Testis (tissue), 3 donors: ENCODE data around the gene ZFYVE21. TPM values are rescaled to one million over a fixed set of nuclear protein-coding genes. Genes with fewer than 3 reads are reported as not detected.

Experiments
- DNase-seq: peaks from one replicate; pipeline ENCODE4 v3.0.0-alpha.2; 2019
- H3K27ac ChIP-seq, 2 donors: fragments of 200-600 bp; sonication (generic); one replicate each; pipeline ENCODE4 v1.5.1; 2019
- H3K27me3 ChIP-seq: fragments of 200-600 bp; sonication (generic); one replicate; pipeline ENCODE4 v1.5.1; 2019
- H3K36me3 ChIP-seq: fragments of 200-600 bp; sonication (generic); one replicate; pipeline ENCODE4 v1.5.1; 2017; ENCODE audit warnings: low read depth; ENCODE audit errors: missing control alignments
- H3K4me1 ChIP-seq: fragments of 200-600 bp; sonication (generic); one replicate; pipeline ENCODE4 v1.5.1; 2019
- H3K4me3 ChIP-seq, 2 donors: fragments of 200-600 bp; sonication (generic); one replicate each; pipeline ENCODE4 v1.5.1; 2017 to 2019
- H3K9me3 ChIP-seq: fragments of 200-600 bp; sonication (generic); one replicate; pipeline ENCODE4 v1.5.1; 2017
- CTCF ChIP-seq, 3 experiments: fragments of 450-650 bp in 2 of 3; fragments of 200-600 bp in 1 of 3; sonication (generic) in 1 of 3; IDR thresholded peaks; one replicate each; pipeline ENCODE4 v1.5.1; 2016 to 2019; ENCODE audit warnings: antibody characterized with exemption in 3 of 3, mild to moderate bottlenecking in 2 of 3, moderate library complexity in 1 of 3
- POLR2A ChIP-seq: fragments of 450-650 bp; IDR thresholded peaks from one replicate; pipeline ENCODE4 v1.6.1; 2017; ENCODE audit warnings: antibody characterized with exemption, mild to moderate bottlenecking, moderate library complexity
- WGBS, 2 donors: methylation state at CpG; one replicate each; pipeline ENCODE4 v1.1.5; 2018; 5-methylcytosine and 5-hydroxymethylcytosine counted together
- intact Hi-C: fragments of 100-400 bp; cut with DNase I; formaldehyde crosslinking; loops from one replicate; pipeline ENCODE4 v1.15.1; 2023; ENCODE audit warnings: low total_unique reads
- polyA plus RNA-seq: library from polyadenylated mRNA; stranded (reverse); fragments of 350-450 nt; fragmentation: Illumina TruSeq; extraction: RNeasy Lipid Tissue Mini Kit (QIAGEN cat#74804); gene quantifications from one replicate; pipeline ENCODE4 v1.2.3, GENCODE V29; 2014; ENCODE audit warnings: low read depth, low replicate concordance; ENCODE audit not compliant: insufficient read depth
- total RNA-seq, 2 donors: library from RNA; depleted of rRNA; stranded (reverse); fragments of >200 nt; gene quantifications; one replicate each; pipeline ENCODE4 v1.2.3, GENCODE V29; 2016

The ZFYVE21 gene
- total and polyA plus RNA-seq, 3 donors from 2014 or later: 86.4 to 251 (median 194) TPM

- WGBS, 2 donors: 42 to 46% methylated on average over 8 to 10 of the region's 10 CpGs
- intact Hi-C loops: no loop called here
- H3K4me1 ChIP-seq: peaks cover 46% of the 10 kb centered on the region
Observed at GRCh38 chr14:103736546-103737431, 21.2 kb downstream of the ZFYVE21 start.

DNA sequence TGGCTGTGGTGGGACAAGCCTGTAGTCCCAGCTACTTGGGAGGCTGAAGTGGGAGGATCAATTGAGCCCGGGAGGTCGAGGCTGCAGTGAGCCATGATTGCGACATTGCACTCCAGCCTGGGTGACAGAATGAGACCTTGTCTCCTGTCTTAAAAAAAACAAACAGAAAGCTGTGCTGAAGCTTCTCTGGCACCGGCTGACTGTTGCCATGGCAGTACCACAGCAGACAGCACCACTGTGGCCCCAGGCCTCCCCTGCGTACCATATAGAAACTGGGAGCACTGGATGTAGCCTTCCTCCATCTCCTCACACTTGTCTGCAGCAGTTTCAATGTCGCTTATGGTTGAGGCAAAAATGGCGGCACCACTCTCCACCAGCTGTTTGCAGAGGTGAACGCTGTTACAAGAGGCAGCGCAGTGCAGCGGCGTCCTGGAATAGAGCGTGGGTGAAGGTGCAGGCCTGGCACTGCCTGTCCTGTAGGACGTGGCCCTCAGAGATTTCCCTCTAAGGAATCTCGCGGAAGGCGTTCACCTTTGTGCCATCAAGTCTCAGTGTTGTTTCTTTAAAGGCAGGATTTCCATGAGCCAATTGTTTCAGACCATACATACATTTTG lies 21.9 kb downstream of the ZFYVE21 start:
- H3K36me3 ChIP-seq: no peaks in the 10 kb centered on the region
- DNase-seq: no peak
- no peak overlapping the region for H3K4me3 ChIP-seq
- no peaks in the 10 kb centered on the region for H3K27me3 ChIP-seq
- intact Hi-C loops: no loop called here
- peak overlapping the region in 1 of 2 donors; percentile 79 for H3K27ac ChIP-seq
- 93 to 94% methylated on average over 16 of the region's 16 CpGs for WGBS, 2 donors
- H3K9me3 ChIP-seq: no peaks in the 10 kb centered on the region
- no peak for TF ChIP-seq CTCF (IDR thresholded peaks at IDR 0.05)
- peaks cover 47% of the 10 kb centered on the region for H3K4me1 ChIP-seq

More at GRCh38 chr14:103736546-103737431, 21.2 kb downstream of the ZFYVE21 start:
- peak; percentile 77 for DNase-seq
- no peaks in the 10 kb centered on the region for H3K36me3 ChIP-seq
- H3K27ac ChIP-seq: peak overlapping the region; percentile 43 to 79
- TF ChIP-seq CTCF (IDR thresholded peaks at IDR 0.05) (no peak), POLR2A (no peak)
- no peaks in the 10 kb centered on the region for H3K9me3 ChIP-seq
- no peaks in the 10 kb centered on the region for H3K27me3 ChIP-seq
- H3K4me3 ChIP-seq: no peak overlapping the region

DNA sequence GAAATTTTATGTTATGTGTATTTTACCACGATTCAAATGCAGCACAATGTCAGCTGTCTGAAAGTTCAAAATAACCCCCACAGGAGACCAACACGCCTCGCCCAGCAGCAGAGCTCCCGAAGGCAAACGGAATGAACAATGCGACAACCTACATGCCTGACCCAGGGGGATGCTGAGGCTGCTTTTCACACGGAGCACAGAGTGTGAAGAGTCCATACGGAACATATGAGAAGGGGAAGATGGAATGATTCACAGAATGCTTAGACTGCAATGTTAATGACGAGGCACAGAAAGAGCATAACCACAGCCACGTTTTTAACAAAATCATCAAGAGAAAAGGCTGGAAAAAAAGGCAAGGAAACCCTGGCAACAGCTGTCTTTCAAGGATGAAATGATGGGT lies 22.6 kb downstream of the ZFYVE21 start:
- H3K27ac ChIP-seq: no peak overlapping the region
- peaks cover 47% of the 10 kb centered on the region for H3K4me1 ChIP-seq
- TF ChIP-seq POLR2A (no peak), CTCF (IDR thresholded peaks at IDR 0.05) (no peak)
- WGBS, 2 donors: 90 to 92% methylated on average over 10 of the region's 10 CpGs
- no peak for DNase-seq
- H3K36me3 ChIP-seq: no peaks in the 10 kb centered on the region
- intact Hi-C loops: no loop called here
- H3K9me3 ChIP-seq: no peaks in the 10 kb centered on the region
- no peak overlapping the region for H3K4me3 ChIP-seq
- H3K27me3 ChIP-seq: no peaks in the 10 kb centered on the region

- Histone ChIP-seq H3K4me3 (no peak overlapping the region), H3K36me3 (no peaks in the 10 kb centered on the region), H3K27ac (no peak overlapping the region), H3K27me3 (no peaks in the 10 kb centered on the region), H3K4me1 (peaks cover 47% of the 10 kb centered on the region), H3K9me3 (no peaks in the 10 kb centered on the region)
- DNase-seq: peak; percentile 72
- 75 to 86% methylated on average over 19 to 34 of the region's 34 CpGs for WGBS, 2 donors
- intact Hi-C loops: no loop called here
- TF ChIP-seq POLR2A (no peak), CTCF (IDR thresholded peaks at IDR 0.05) (no peak)
Observed at GRCh38 chr14:103738701-103739451, 23.3 kb downstream of the ZFYVE21 start.
